NCI-H1930 (cell line): ENCODE measurements around the gene HOXA4.
A peak's percentile ranks its signal among the peaks of the same experiment; 100 is the strongest.

ENCODE experiments used
- DNase-seq, 2 experiments: peaks; one replicate each; lab custom pipeline; 2025; lab: John Stamatoyannopoulos, UW

The HOXA4 gene

GRCh38 chr7:27105301-27106031 is 25.1 kb downstream of the HOXA4 start:
- DNase-seq, result no peak

- DNase-seq, result no peak
Observed at GRCh38 chr7:27104341-27105058, 26.1 kb downstream of the HOXA4 start.

- no peak for DNase-seq
Observed at GRCh38 chr7:27103489-27104226, 26.9 kb downstream of the HOXA4 start.

GRCh38 chr7:27102581-27103442 is 27.7 kb downstream of the HOXA4 start, which contains the start of gene HOXA2:
HOXA2 (minus strand) TSS chr7:27102683; CDS start chr7:27102500, 183 bp downstream.
- DNase-seq, result no peak

GRCh38 chr7:27101957-27102580 is 28.5 kb downstream of the HOXA4 start:
- DNase-seq, result no peak

GRCh38 chr7:27101171-27101956 is 29.2 kb downstream of the HOXA4 start:
- no peak for DNase-seq

GRCh38 chr7:27100694-27101170 is 29.8 kb downstream of the HOXA4 start:
- DNase-seq, result no peak

GRCh38 chr7:27099453-27100370 is 30.8 kb downstream of the HOXA4 start:
- DNase-seq, result no peak

- DNase-seq, result no peak
Observed at GRCh38 chr7:27098578-27099451, 31.7 kb downstream of the HOXA4 start.

GRCh38 chr7:27097686-27098577 is 32.6 kb downstream of the HOXA4 start:
- DNase-seq, result no peak

- no peak for DNase-seq
Observed at GRCh38 chr7:27096768-27097514, 33.6 kb downstream of the HOXA4 start.

GRCh38 chr7:27095897-27096767 is 34.4 kb downstream of the HOXA4 start, which contains the start of gene HOXA1:
HOXA1 (minus strand) TSS chr7:27096000; CDS start chr7:27095912, 88 bp downstream.
- DNase-seq, result peak; percentile 78 to 81

GRCh38 chr7:27095050-27095896 is 35.3 kb downstream of the HOXA4 start:
- no peak for DNase-seq

GRCh38 chr7:27094304-27095049 is 36.1 kb downstream of the HOXA4 start:
- no peak for DNase-seq
